ENCODE measurements around the gene CLDN2. TPM values are rescaled to one million over a fixed set of nuclear protein-coding genes. Genes with fewer than 3 reads are reported as not detected.
A peak's percentile ranks its signal among the peaks of the same experiment; 100 is the strongest.

CLDN2 gene
- total RNA-seq, 1 experiment from 2014 or later = not detected

- no peaks in the 10 kb centered on the region for H3K4me1 ChIP-seq (ENCODE audit: low read length)
Measured at GRCh38 chrX:106897259-106897658, 22.9 kb upstream of the CLDN2 start.

GRCh38 chrX:106898462-106898861 is 21.7 kb upstream of the CLDN2 start:
- Histone ChIP-seq H3K9me3 (ENCODE audit: low read length) (no peaks in the 10 kb centered on the region), H3K9ac (ENCODE audit: low read length) (no peak overlapping the region), H3K27me3 (ENCODE audit: low read length) (no peaks in the 10 kb centered on the region), H4K20me1 (ENCODE audit: insufficient read depth, low read depth, low read length) (no peaks in the 10 kb centered on the region), H3K4me1 (ENCODE audit: low read length) (peaks cover 11% of the 10 kb centered on the region), H3K27ac (ENCODE audit: low read length) (no peak overlapping the region), H3K4me3 (ENCODE audit: low read length) (no peak overlapping the region), H3K9me2 (replicated peaks; ENCODE audit: insufficient read depth, low read length) (no peaks in the 10 kb centered on the region), H3K36me3 (ENCODE audit: insufficient read depth, low read length) (no peaks in the 10 kb centered on the region), H3K4me2 (ENCODE audit: low read depth, low read length, poor library complexity, severe bottlenecking) (no peak overlapping the region), H2AFZ (ENCODE audit: low read length) (no peak overlapping the region), H3K79me2 (ENCODE audit: low read length) (no peaks in the 10 kb centered on the region)
- peak; percentile 82 for DNase-seq

More at GRCh38 chrX:106897259-106897658, 22.9 kb upstream of the CLDN2 start:
- Histone ChIP-seq H3K9me2 (replicated peaks; ENCODE audit: insufficient read depth, low read length) (no peaks in the 10 kb centered on the region), H3K36me3 (ENCODE audit: insufficient read depth, low read length) (no peaks in the 10 kb centered on the region), H3K27ac (ENCODE audit: low read length) (no peak overlapping the region), H3K79me2 (ENCODE audit: low read length) (no peaks in the 10 kb centered on the region), H3K4me2 (ENCODE audit: low read depth, low read length, poor library complexity, severe bottlenecking) (no peak overlapping the region), H3K27me3 (ENCODE audit: low read length) (no peaks in the 10 kb centered on the region), H4K20me1 (ENCODE audit: insufficient read depth, low read depth, low read length) (no peaks in the 10 kb centered on the region), H2AFZ (ENCODE audit: low read length) (no peak overlapping the region), H3K4me3 (ENCODE audit: low read length) (no peak overlapping the region), H3K9me3 (ENCODE audit: low read length) (no peaks in the 10 kb centered on the region), H3K9ac (ENCODE audit: low read length) (no peak overlapping the region)
- DNase-seq = no peak

GRCh38 chrX:106899276-106899675 is 20.9 kb upstream of the CLDN2 start:
- no peak overlapping the region for H3K9ac ChIP-seq (ENCODE audit: low read length)
- DNase-seq = no peak
- H2AFZ ChIP-seq (ENCODE audit: low read length) = no peak overlapping the region
- no peaks in the 10 kb centered on the region for H3K79me2 ChIP-seq (ENCODE audit: low read length)
- no peak overlapping the region for H3K4me2 ChIP-seq (ENCODE audit: low read depth, low read length, poor library complexity, severe bottlenecking)
- no peaks in the 10 kb centered on the region for H3K9me3 ChIP-seq (ENCODE audit: low read length)
- no peak overlapping the region for H3K4me3 ChIP-seq (ENCODE audit: low read length)
- no peaks in the 10 kb centered on the region for H3K9me2 ChIP-seq (replicated peaks; ENCODE audit: insufficient read depth, low read length)
- no peaks in the 10 kb centered on the region for H3K36me3 ChIP-seq (ENCODE audit: insufficient read depth, low read length)
- no peak overlapping the region for H3K27ac ChIP-seq (ENCODE audit: low read length)
- no peaks in the 10 kb centered on the region for H3K27me3 ChIP-seq (ENCODE audit: low read length)
- peaks cover 16% of the 10 kb centered on the region for H3K4me1 ChIP-seq (ENCODE audit: low read length)
- H4K20me1 ChIP-seq (ENCODE audit: insufficient read depth, low read depth, low read length) = no peaks in the 10 kb centered on the region

- DNase-seq = no peak
- H3K9ac ChIP-seq (ENCODE audit: low read length) = no peak overlapping the region
- no peaks in the 10 kb centered on the region for H3K9me2 ChIP-seq (replicated peaks; ENCODE audit: insufficient read depth, low read length)
- H2AFZ ChIP-seq (ENCODE audit: low read length) = no peak overlapping the region
- no peaks in the 10 kb centered on the region for H3K36me3 ChIP-seq (ENCODE audit: insufficient read depth, low read length)
- H3K4me1 ChIP-seq (ENCODE audit: low read length) = peaks cover 16% of the 10 kb centered on the region
- H3K4me3 ChIP-seq (ENCODE audit: low read length) = no peak overlapping the region
- no peaks in the 10 kb centered on the region for H3K27me3 ChIP-seq (ENCODE audit: low read length)
- no peaks in the 10 kb centered on the region for H3K9me3 ChIP-seq (ENCODE audit: low read length)
- H3K27ac ChIP-seq (ENCODE audit: low read length) = no peak overlapping the region
- H3K79me2 ChIP-seq (ENCODE audit: low read length) = no peaks in the 10 kb centered on the region
- H4K20me1 ChIP-seq (ENCODE audit: insufficient read depth, low read depth, low read length) = no peaks in the 10 kb centered on the region
- no peak overlapping the region for H3K4me2 ChIP-seq (ENCODE audit: low read depth, low read length, poor library complexity, severe bottlenecking)
Measured at GRCh38 chrX:106899841-106900240, 20.4 kb upstream of the CLDN2 start.

GRCh38 chrX:106901341-106901740 is 18.9 kb upstream of the CLDN2 start:
- DNase-seq = no peak
- Histone ChIP-seq H3K27me3 (ENCODE audit: low read length) (no peaks in the 10 kb centered on the region), H3K4me1 (ENCODE audit: low read length) (peaks cover 16% of the 10 kb centered on the region), H3K36me3 (ENCODE audit: insufficient read depth, low read length) (no peaks in the 10 kb centered on the region), H3K27ac (ENCODE audit: low read length) (no peak overlapping the region), H3K9me3 (ENCODE audit: low read length) (no peaks in the 10 kb centered on the region), H3K79me2 (ENCODE audit: low read length) (no peaks in the 10 kb centered on the region), H3K4me3 (ENCODE audit: low read length) (no peak overlapping the region), H3K9me2 (replicated peaks; ENCODE audit: insufficient read depth, low read length) (no peaks in the 10 kb centered on the region), H2AFZ (ENCODE audit: low read length) (no peak overlapping the region), H3K9ac (ENCODE audit: low read length) (no peak overlapping the region), H3K4me2 (ENCODE audit: low read depth, low read length, poor library complexity, severe bottlenecking) (no peak overlapping the region), H4K20me1 (ENCODE audit: insufficient read depth, low read depth, low read length) (no peaks in the 10 kb centered on the region)

GRCh38 chrX:106901781-106902219 is 18.4 kb upstream of the CLDN2 start:
- H3K27ac ChIP-seq (ENCODE audit: low read length) = no peak overlapping the region
- no peak overlapping the region for H3K9ac ChIP-seq (ENCODE audit: low read length)
- H3K36me3 ChIP-seq (ENCODE audit: insufficient read depth, low read length) = no peaks in the 10 kb centered on the region
- no peaks in the 10 kb centered on the region for H3K27me3 ChIP-seq (ENCODE audit: low read length)
- H4K20me1 ChIP-seq (ENCODE audit: insufficient read depth, low read depth, low read length) = no peaks in the 10 kb centered on the region
- H3K4me1 ChIP-seq (ENCODE audit: low read length) = peaks cover 16% of the 10 kb centered on the region
- H3K4me3 ChIP-seq (ENCODE audit: low read length) = no peak overlapping the region
- no peaks in the 10 kb centered on the region for H3K79me2 ChIP-seq (ENCODE audit: low read length)
- no peak overlapping the region for H3K4me2 ChIP-seq (ENCODE audit: low read depth, low read length, poor library complexity, severe bottlenecking)
- H3K9me2 ChIP-seq (replicated peaks; ENCODE audit: insufficient read depth, low read length) = no peaks in the 10 kb centered on the region
- no peaks in the 10 kb centered on the region for H3K9me3 ChIP-seq (ENCODE audit: low read length)
- H2AFZ ChIP-seq (ENCODE audit: low read length) = no peak overlapping the region
- DNase-seq = no peak

- no peak overlapping the region for H3K4me3 ChIP-seq (ENCODE audit: low read length)
- H3K9ac ChIP-seq (ENCODE audit: low read length) = no peak overlapping the region
- DNase-seq = no peak
- no peaks in the 10 kb centered on the region for H3K9me2 ChIP-seq (replicated peaks; ENCODE audit: insufficient read depth, low read length)
- H3K36me3 ChIP-seq (ENCODE audit: insufficient read depth, low read length) = no peaks in the 10 kb centered on the region
- H3K4me1 ChIP-seq (ENCODE audit: low read length) = peaks cover 16% of the 10 kb centered on the region
- H4K20me1 ChIP-seq (ENCODE audit: insufficient read depth, low read depth, low read length) = no peaks in the 10 kb centered on the region
- no peak overlapping the region for H3K27ac ChIP-seq (ENCODE audit: low read length)
- H3K79me2 ChIP-seq (ENCODE audit: low read length) = no peaks in the 10 kb centered on the region
- H2AFZ ChIP-seq (ENCODE audit: low read length) = no peak overlapping the region
- H3K9me3 ChIP-seq (ENCODE audit: low read length) = no peaks in the 10 kb centered on the region
- H3K27me3 ChIP-seq (ENCODE audit: low read length) = no peaks in the 10 kb centered on the region
- H3K4me2 ChIP-seq (ENCODE audit: low read depth, low read length, poor library complexity, severe bottlenecking) = no peak overlapping the region
Measured at GRCh38 chrX:106902684-106903083, 17.5 kb upstream of the CLDN2 start.

GRCh38 chrX:106903291-106903824 is 16.8 kb upstream of the CLDN2 start, which contains the start of gene RIPPLY1:
RIPPLY1 (minus strand) TSS chrX:106903341; CDS start chrX:106903287, 54 bp downstream.
- Histone ChIP-seq H3K4me1 (ENCODE audit: low read length) (peaks cover 16% of the 10 kb centered on the region), H2AFZ (ENCODE audit: low read length) (no peak within 1 kb of the TSS), H3K79me2 (ENCODE audit: low read length) (no peaks in the 10 kb centered on the region), H3K27me3 (ENCODE audit: low read length) (no peaks in the 10 kb centered on the region), H3K9me2 (replicated peaks; ENCODE audit: insufficient read depth, low read length) (no peaks in the 10 kb centered on the region), H3K4me2 (ENCODE audit: low read depth, low read length, poor library complexity, severe bottlenecking) (no peak within 1 kb of the TSS), H3K36me3 (ENCODE audit: insufficient read depth, low read length) (no peaks in the 10 kb centered on the region), H4K20me1 (ENCODE audit: insufficient read depth, low read depth, low read length) (no peaks in the 10 kb centered on the region), H3K9me3 (ENCODE audit: low read length) (no peaks in the 10 kb centered on the region), H3K9ac (ENCODE audit: low read length) (no peak within 1 kb of the TSS), H3K4me3 (ENCODE audit: low read length) (no peak within 1 kb of the TSS), H3K27ac (ENCODE audit: low read length) (no peak within 1 kb of the TSS)
- peak; percentile 48 for DNase-seq
